Lung (tissue), 12 donors: ENCODE data around the gene MRTFA. TPM values are rescaled to one million over a fixed set of nuclear protein-coding genes. Genes with fewer than 3 reads are reported as not detected.

Experiments used
- ATAC-seq: fragments of 200-7000 bp; cut with Tn5 transposase; one replicate; pipeline ENCODE4 v1.9.1; 2020; ENCODE audit warnings: moderate number of reproducible peaks; ENCODE audit not compliant: insufficient read depth, low FRiP score
- DNase-seq, 3 donors: peaks; one replicate each; pipeline ENCODE4 v3.0.0-alpha.2; 2013 to 2017
- H3K27ac ChIP-seq, 2 donors: one replicate each; pipeline ENCODE4 v1.5.1; 2013; ENCODE audit warnings: mild to moderate bottlenecking in 2 of 2, moderate library complexity in 2 of 2, control low read depth in 1 of 2, inconsistent platforms in 1 of 2, low read depth in 1 of 2, low read length in 1 of 2
- H3K27me3 ChIP-seq, 3 donors: one replicate each; pipeline ENCODE4 v1.5.1; 2013; ENCODE audit warnings: low read length in 2 of 3; ENCODE audit not compliant: control insufficient read depth in 3 of 3, insufficient read depth in 3 of 3
- H3K36me3 ChIP-seq, 4 donors: one replicate each; pipeline ENCODE4 v1.5.1; 2013; ENCODE audit warnings: low read length in 4 of 4, mild to moderate bottlenecking in 1 of 4, moderate library complexity in 1 of 4; ENCODE audit not compliant: control insufficient read depth in 4 of 4, insufficient read depth in 4 of 4
- H3K4me1 ChIP-seq, 5 donors: one replicate each; pipeline ENCODE4 v1.5.1; 2013; ENCODE audit warnings: low read length in 5 of 5, mild to moderate bottlenecking in 2 of 5, moderate library complexity in 1 of 5; ENCODE audit not compliant: control insufficient read depth in 5 of 5, insufficient read depth in 5 of 5
- H3K4me3 ChIP-seq: one replicate; pipeline ENCODE4 v1.5.1; 2013; ENCODE audit warnings: mild to moderate bottlenecking, control low read depth, moderate library complexity
- H3K9ac ChIP-seq, 2 donors: one replicate each; pipeline ENCODE4 v1.5.1; 2013; ENCODE audit warnings: low read length in 2 of 2, control low read depth in 1 of 2; ENCODE audit not compliant: insufficient read depth in 1 of 2
- H3K9me3 ChIP-seq, 4 donors: one replicate each; pipeline ENCODE4 v1.5.1; 2013; ENCODE audit warnings: low read length in 3 of 4, mild to moderate bottlenecking in 1 of 4, moderate library complexity in 1 of 4; ENCODE audit not compliant: control insufficient read depth in 4 of 4, insufficient read depth in 3 of 4
- CTCF ChIP-seq: IDR thresholded peaks from 2 replicates; pipeline ENCODE4 v1.5.1; 2012; ENCODE audit warnings: mild to moderate bottlenecking; ENCODE audit errors: control extremely low read depth, extremely low read depth
- WGBS, 2 donors: extraction: QIAGEN DNeasy Blood & Tissue Kit; methylation state at CpG; one replicate each; pipeline ENCODE4 v1.1.7; 2013; 5-methylcytosine and 5-hydroxymethylcytosine counted together
- polyA plus RNA-seq, 2 donors: library from polyadenylated mRNA; stranded (reverse); fragments of 200-250 nt; gene quantifications; one replicate each; pipeline ENCODE4 v1.2.1, GENCODE V29; 2013
- total RNA-seq, 2 donors: library from RNA; depleted of rRNA in 1 of 2; stranded (reverse); fragments of >200 nt in 1 of 2; gene quantifications; one replicate each; pipeline ENCODE4 v1.2.1, GENCODE V29; 2014 to 2021
- donor health status: control.
- donor health status: control.
- donor health status: Bipolar disorder and iron deficiency.
- donor health status: healthy.
- donor health status: DM: yes; HTN: yes; CAD: no.

MRTFA gene
- total and polyA plus RNA-seq, 4 donors: 26.3 to 64.0 (median 40.1) TPM

- DNase-seq (no peak), ATAC-seq (no peak)
- Histone ChIP-seq H3K4me1 (peaks cover 2 to 29% (median 13%) of the 10 kb centered on the region in 5 donors), H3K9me3 (no peaks in the 10 kb centered on the region), H3K36me3 (no peaks in the 10 kb centered on the region), H3K27me3 (no peaks in the 10 kb centered on the region), H3K27ac (no peak overlapping the region), H3K4me3 (no peak overlapping the region), H3K9ac (no peak overlapping the region)
- TF ChIP-seq CTCF: no peak
- 59 to 87% methylated on average over 2 of the region's 2 CpGs for WGBS, 2 donors
These were observed 100.9 kb downstream of the MRTFA start for GRCh38 chr22:40535642-40536041.

GRCh38 chr22:40535189-40535512, 101.4 kb downstream of the MRTFA start:
- TF ChIP-seq CTCF: no peak
- DNase-seq: no peak
- Histone ChIP-seq H3K36me3 (no peaks in the 10 kb centered on the region), H3K27ac (peak overlapping the region in 1 of 2 donors; percentile 45), H3K9ac (peak overlapping the region in 1 of 2 donors; percentile 23), H3K9me3 (no peaks in the 10 kb centered on the region), H3K4me1 (peaks cover 2 to 29% (median 13%) of the 10 kb centered on the region in 5 donors), H3K4me3 (no peak overlapping the region), H3K27me3 (no peaks in the 10 kb centered on the region)
- no peak for ATAC-seq
- 64 to 77% methylated on average over 2 of the region's 2 CpGs for WGBS, 2 donors

- H3K36me3 ChIP-seq: no peaks in the 10 kb centered on the region
- H3K9ac ChIP-seq: peak overlapping the region in 1 of 2 donors; percentile 61
- DNase-seq: peak in 1 of 3 donors; percentile 33
- WGBS, 2 donors: 39 to 43% methylated on average over 6 of the region's 6 CpGs
- no peaks in the 10 kb centered on the region for H3K9me3 ChIP-seq
- no peak for TF ChIP-seq CTCF
- peak overlapping the region; percentile 40 to 45 for H3K27ac ChIP-seq
- H3K4me3 ChIP-seq: no peak overlapping the region
- ATAC-seq: no peak
- H3K27me3 ChIP-seq: no peaks in the 10 kb centered on the region
- H3K4me1 ChIP-seq: peaks cover 2 to 29% (median 13%) of the 10 kb centered on the region in 5 donors
These were observed 101.9 kb downstream of the MRTFA start for GRCh38 chr22:40534379-40535188.
